ENCODE data around the gene ELL2.

The ELL2 gene

GRCh38 chr5:95909738-95910137 is 51.9 kb downstream of the ELL2 start:
- Histone ChIP-seq H3K27ac (ENCODE audit: low read length) (no peak overlapping the region), H3K79me2 (ENCODE audit: low read length) (peaks cover 26% of the 10 kb centered on the region), H2AFZ (ENCODE audit: low read length) (no peak overlapping the region), H3K9ac (ENCODE audit: low read length) (no peak overlapping the region), H3K4me3 (ENCODE audit: low read length) (no peak overlapping the region), H3K9me3 (replicated peaks; ENCODE audit: insufficient read depth, low read length) (no peaks in the 10 kb centered on the region), H3F3A (ENCODE audit: insufficient read depth, low read length) (no peaks in the 10 kb centered on the region), H3K27me3 (replicated peaks; ENCODE audit: insufficient read depth, low read length) (no peaks in the 10 kb centered on the region), H3K4me1 (ENCODE audit: low read length) (peaks cover 5% of the 10 kb centered on the region; the same call in 1 of the 2 replicates), H3K4me2 (ENCODE audit: low read depth, low read length) (no peak overlapping the region), H3K36me3 (replicated peaks; ENCODE audit: insufficient read depth, low read length) (no peaks in the 10 kb centered on the region), H4K20me1 (ENCODE audit: insufficient read depth, low read length) (no peaks in the 10 kb centered on the region), H3K9me2 (replicated peaks; ENCODE audit: insufficient read depth, low read length) (no peaks in the 10 kb centered on the region)
- no peak for TF ChIP-seq EZH2phosphoT487 (IDR thresholded peaks at IDR 0.05; ENCODE audit: low read length)
- TF ChIP-seq CTCF (IDR thresholded peaks at IDR 0.05; ENCODE audit: low read length): no peak
- TF ChIP-seq EZH2 (optimal IDR thresholded peaks at IDR 0.05; ENCODE audit: low read depth, low read length): no peak
- DNase-seq: no peak

- H3K9me3 ChIP-seq (replicated peaks; ENCODE audit: insufficient read depth, low read length): no peaks in the 10 kb centered on the region
- H3K9ac ChIP-seq (ENCODE audit: low read length): no peak overlapping the region
- H3K4me3 ChIP-seq (ENCODE audit: low read length): no peak overlapping the region
- H3K36me3 ChIP-seq (replicated peaks; ENCODE audit: insufficient read depth, low read length): no peaks in the 10 kb centered on the region
- TF ChIP-seq EZH2phosphoT487 (IDR thresholded peaks at IDR 0.05; ENCODE audit: low read length) (no peak), CTCF (IDR thresholded peaks at IDR 0.05; ENCODE audit: low read length) (no peak), EZH2 (optimal IDR thresholded peaks at IDR 0.05; ENCODE audit: low read depth, low read length) (no peak)
- H3K4me2 ChIP-seq (ENCODE audit: low read depth, low read length): no peak overlapping the region
- H3F3A ChIP-seq (ENCODE audit: insufficient read depth, low read length): no peaks in the 10 kb centered on the region
- H3K27me3 ChIP-seq (replicated peaks; ENCODE audit: insufficient read depth, low read length): no peaks in the 10 kb centered on the region
- no peak for DNase-seq
- no peaks in the 10 kb centered on the region for H3K9me2 ChIP-seq (replicated peaks; ENCODE audit: insufficient read depth, low read length)
- no peak overlapping the region for H3K27ac ChIP-seq (ENCODE audit: low read length)
- peaks cover 5% of the 10 kb centered on the region; the same call in 1 of the 2 replicates for H3K4me1 ChIP-seq (ENCODE audit: low read length)
- H4K20me1 ChIP-seq (ENCODE audit: insufficient read depth, low read length): no peaks in the 10 kb centered on the region
- no peak overlapping the region for H2AFZ ChIP-seq (ENCODE audit: low read length)
- peaks cover 26% of the 10 kb centered on the region for H3K79me2 ChIP-seq (ENCODE audit: low read length)
Observed at GRCh38 chr5:95908799-95909198, 52.9 kb downstream of the ELL2 start.

- Histone ChIP-seq H3K27ac (ENCODE audit: low read length) (no peak overlapping the region), H3K79me2 (ENCODE audit: low read length) (peaks cover 22% of the 10 kb centered on the region; the same call in 1 of the 2 replicates)
Observed at GRCh38 chr5:95907740-95908706, 53.6 kb downstream of the ELL2 start.

More at GRCh38 chr5:95907740-95908706, 53.6 kb downstream of the ELL2 start:
- H3K4me1 ChIP-seq (ENCODE audit: low read length): peaks cover 5% of the 10 kb centered on the region; the same call in 1 of the 2 replicates
- H3K4me2 ChIP-seq (ENCODE audit: low read depth, low read length): no peak overlapping the region
- no peak for DNase-seq
- H3K36me3 ChIP-seq (replicated peaks; ENCODE audit: insufficient read depth, low read length): no peaks in the 10 kb centered on the region
- TF ChIP-seq CTCF (IDR thresholded peaks at IDR 0.05; ENCODE audit: low read length) (no peak), EZH2phosphoT487 (IDR thresholded peaks at IDR 0.05; ENCODE audit: low read length) (no peak), EZH2 (optimal IDR thresholded peaks at IDR 0.05; ENCODE audit: low read depth, low read length) (no peak)
- H3K27me3 ChIP-seq (replicated peaks; ENCODE audit: insufficient read depth, low read length): no peaks in the 10 kb centered on the region
- H3K4me3 ChIP-seq (ENCODE audit: low read length): no peak overlapping the region
- no peak overlapping the region for H2AFZ ChIP-seq (ENCODE audit: low read length)
- H3K9ac ChIP-seq (ENCODE audit: low read length): no peak overlapping the region
- H3K9me2 ChIP-seq (replicated peaks; ENCODE audit: insufficient read depth, low read length): no peaks in the 10 kb centered on the region
- H3K9me3 ChIP-seq (replicated peaks; ENCODE audit: insufficient read depth, low read length): no peaks in the 10 kb centered on the region
- no peaks in the 10 kb centered on the region for H3F3A ChIP-seq (ENCODE audit: insufficient read depth, low read length)
- no peaks in the 10 kb centered on the region for H4K20me1 ChIP-seq (ENCODE audit: insufficient read depth, low read length)
